Retinal pigment epithelial cell (primary cell): ENCODE measurements around the gene SPATS2L.

Source experiments
- DNase-seq: peaks from one replicate; pipeline ENCODE4 v3.0.0-alpha.2; 2010; ENCODE audit warnings: low read depth
- H3K4me3 ChIP-seq: 2 replicates; pipeline ENCODE4 v1.5.1; 2011; ENCODE audit warnings: mild to moderate bottlenecking, low read length, control low read depth, moderate library complexity
- TF ChIP-seq, protein P1 (sequence below): conservative IDR thresholded peaks from 2 replicates; pipeline ENCODE4 v1.5.1; 2011; ENCODE audit warnings: low read depth, low read length, control low read depth, inconsistent platforms

SPATS2L gene

DNA sequence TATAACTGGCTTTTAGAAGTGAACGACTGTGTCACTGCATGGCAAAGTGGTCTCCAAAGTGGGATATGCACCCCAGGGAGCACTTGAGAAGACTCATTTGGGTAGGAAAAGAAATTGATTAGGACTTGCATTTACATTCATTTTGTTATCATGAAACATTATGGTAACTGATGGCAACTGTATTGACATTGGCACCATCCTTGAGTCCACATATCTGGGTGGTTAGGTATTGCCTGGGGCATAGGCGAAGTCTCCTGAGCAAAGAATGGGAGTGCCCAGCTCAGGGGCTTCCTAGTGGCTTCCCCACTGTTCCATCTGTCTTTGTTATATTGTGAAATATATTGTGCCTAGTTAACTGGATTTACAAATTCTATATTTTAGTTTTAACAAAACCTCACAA, 29.2 kb downstream of the SPATS2L start:
- H3K4me3 ChIP-seq: no peak overlapping the region
- TF ChIP-seq, protein P1, sequence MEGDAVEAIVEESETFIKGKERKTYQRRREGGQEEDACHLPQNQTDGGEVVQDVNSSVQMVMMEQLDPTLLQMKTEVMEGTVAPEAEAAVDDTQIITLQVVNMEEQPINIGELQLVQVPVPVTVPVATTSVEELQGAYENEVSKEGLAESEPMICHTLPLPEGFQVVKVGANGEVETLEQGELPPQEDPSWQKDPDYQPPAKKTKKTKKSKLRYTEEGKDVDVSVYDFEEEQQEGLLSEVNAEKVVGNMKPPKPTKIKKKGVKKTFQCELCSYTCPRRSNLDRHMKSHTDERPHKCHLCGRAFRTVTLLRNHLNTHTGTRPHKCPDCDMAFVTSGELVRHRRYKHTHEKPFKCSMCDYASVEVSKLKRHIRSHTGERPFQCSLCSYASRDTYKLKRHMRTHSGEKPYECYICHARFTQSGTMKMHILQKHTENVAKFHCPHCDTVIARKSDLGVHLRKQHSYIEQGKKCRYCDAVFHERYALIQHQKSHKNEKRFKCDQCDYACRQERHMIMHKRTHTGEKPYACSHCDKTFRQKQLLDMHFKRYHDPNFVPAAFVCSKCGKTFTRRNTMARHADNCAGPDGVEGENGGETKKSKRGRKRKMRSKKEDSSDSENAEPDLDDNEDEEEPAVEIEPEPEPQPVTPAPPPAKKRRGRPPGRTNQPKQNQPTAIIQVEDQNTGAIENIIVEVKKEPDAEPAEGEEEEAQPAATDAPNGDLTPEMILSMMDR: no peak
- no peak for DNase-seq

DNA sequence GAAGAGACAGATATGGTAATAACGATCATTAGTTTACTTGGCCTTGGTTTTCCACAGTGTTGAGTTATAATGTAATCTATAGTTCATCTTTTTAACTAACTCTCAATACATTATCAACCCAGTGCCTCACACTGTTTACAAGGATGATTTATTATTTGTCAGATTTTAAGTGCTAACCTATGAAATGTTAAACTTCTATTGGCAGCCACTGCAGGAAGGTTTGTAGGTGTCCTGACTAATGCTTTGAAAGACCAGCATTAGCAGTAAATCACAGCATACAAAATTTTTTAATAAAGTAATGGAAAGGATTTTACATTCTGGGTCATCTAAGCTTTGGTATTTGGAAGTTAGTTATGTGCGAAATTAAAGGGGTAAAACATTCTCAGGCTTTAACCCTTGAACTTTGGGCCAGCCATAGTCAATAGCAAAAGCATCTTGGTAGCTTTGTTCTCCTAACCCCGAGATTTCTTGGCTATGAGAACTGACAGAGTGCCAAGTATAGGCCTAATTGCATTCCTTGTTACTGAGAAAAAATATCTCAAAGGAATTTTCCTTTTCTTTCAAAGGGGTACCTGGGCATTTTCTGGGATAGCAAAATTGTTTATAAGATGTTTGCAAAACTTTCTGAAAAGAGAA, 30.6 kb downstream of the SPATS2L start:
- TF ChIP-seq, protein P1: no peak
- peak; percentile 83 for DNase-seq
- H3K4me3 ChIP-seq: no peak overlapping the region

DNA sequence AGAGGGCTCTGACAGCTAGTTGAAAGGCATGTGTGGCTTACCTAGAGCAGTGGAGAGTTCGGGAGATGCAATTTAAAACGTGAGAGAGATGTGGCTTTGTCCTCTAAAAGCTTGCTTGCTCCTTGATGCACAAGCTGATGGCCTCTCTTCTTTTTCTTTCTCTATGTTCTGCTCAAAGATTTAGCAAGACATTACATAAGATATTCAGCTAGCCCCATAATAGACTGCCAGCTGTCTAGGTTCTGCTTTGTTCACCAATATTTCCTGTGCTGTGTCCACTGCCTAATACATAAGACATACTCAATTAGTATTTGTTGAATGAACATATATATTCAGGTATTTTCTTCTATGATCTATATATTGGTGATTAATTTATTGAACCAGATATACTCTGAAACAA, 31.1 kb downstream of the SPATS2L start:
- TF ChIP-seq, protein P1: no peak
- no peak overlapping the region for H3K4me3 ChIP-seq
- DNase-seq: no peak

DNA sequence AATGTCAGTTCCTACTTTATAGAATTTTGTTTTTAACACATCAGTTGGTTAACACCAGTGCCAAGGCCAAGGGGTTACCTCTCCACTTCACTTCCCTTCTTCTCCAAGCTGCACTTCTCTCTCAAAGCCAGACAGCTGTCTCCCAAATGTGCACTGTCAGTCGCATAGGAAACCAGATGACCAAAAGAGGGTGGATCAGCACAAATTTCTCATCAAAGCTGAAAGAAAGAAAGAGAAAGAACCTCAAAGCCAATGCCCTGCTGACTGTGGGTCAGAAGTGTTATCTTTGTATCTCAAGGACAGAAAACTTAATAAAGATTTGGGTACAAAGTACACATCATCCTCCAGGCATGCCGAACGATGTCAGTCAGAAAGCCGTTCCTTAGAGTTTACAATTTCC, 32.2 kb downstream of the SPATS2L start:
- TF ChIP-seq, protein P1: no peak
- DNase-seq: no peak
- H3K4me3 ChIP-seq: no peak overlapping the region

DNA sequence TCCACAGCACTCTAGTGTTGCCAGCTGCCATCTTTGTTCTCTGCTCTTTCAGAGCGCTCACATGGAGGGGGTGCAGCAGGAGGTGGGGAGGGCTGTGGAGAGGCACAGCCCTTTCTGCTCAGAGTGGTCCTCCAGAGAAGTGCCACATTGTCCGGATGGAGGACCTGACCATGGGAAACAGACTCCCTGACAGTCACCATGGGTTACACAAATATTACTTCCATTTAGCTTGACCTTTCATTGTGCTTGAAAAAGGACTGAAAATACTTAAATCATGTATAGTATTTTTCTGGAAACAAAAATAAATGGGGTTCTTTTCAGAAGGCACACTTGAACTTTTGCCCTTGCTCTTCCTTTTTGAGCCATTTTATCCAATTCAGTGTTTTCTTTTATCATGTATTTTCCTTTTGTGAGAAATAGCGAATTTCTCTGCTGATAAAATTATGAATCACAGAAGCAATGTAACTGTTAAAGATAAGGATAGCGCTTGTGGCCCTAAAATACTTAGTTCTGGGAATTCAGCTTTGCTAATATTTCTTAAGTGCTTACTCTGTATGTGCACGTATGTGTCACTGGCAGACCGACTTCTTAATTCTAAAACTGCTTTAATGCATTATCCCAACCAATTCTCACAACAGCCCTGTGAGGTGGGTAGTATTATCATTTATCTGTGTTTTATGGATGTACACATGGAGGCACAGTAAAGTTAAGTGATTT, 34.2 kb downstream of the SPATS2L start:
- H3K4me3 ChIP-seq: no peak overlapping the region
- DNase-seq: no peak
- TF ChIP-seq, protein P1: no peak

DNA sequence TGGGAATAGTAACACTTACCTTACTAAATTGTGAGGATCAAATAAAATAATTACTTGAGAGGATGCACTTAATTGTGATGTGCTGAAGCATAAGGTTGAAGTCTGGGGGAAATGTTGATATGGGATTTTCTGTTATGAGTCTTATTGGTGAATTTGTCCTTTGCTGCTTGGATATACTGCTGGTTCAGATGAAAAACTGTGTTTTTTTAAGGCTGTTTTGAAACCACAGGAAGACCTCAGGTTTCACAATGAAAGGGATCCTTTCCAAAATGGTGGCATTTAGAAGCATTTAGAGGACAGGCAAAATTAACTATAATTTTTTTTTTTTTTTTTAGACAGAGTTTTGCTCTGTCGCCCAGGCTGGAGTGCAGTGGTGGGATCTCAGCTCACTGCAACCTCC, 34.9 kb downstream of the SPATS2L start:
- TF ChIP-seq, protein P1: no peak
- H3K4me3 ChIP-seq: no peak overlapping the region
- no peak for DNase-seq

DNA sequence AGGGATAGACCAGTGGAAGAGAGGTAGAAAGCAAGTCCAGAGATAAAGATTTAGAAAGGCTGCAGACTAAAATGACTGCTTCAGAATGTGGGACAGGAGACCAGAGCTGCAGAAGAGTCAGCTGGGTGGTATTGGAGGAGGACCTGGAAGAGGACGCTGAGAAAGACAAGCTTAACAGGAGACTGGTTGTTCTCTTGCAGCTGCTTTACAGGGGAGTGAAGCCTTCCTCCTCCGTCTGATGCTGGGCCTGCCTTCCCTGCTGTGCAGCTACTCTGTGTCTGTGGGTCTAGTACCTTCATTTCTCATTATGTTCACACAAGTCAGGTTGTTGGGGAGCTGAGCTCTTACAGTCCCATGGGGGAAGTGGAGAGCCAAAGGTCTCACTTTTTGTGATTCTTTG, 35.7 kb downstream of the SPATS2L start:
- TF ChIP-seq, protein P1: no peak
- DNase-seq: no peak

More for the DNA sequence above, 35.7 kb downstream of the SPATS2L start:
- no peak overlapping the region for H3K4me3 ChIP-seq
